Progenitor cell of endocrine pancreas (in vitro differentiated cells): ENCODE results near the gene ARRB1. TPM values are rescaled to one million over a fixed set of nuclear protein-coding genes. Genes with fewer than 3 reads are reported as not detected.
A peak's percentile ranks its signal among the peaks of the same experiment; 100 is the strongest.

Source experiments
- DNase-seq: peaks from one replicate; pipeline ENCODE4 v3.0.0; 2021; ENCODE audit warnings: low spot score; ENCODE audit not compliant: unreplicated experiment
- H3K27ac Mint-ChIP-seq: 2 replicates; pipeline ENCODE4 v1.8.0; 2021; ENCODE audit warnings: mild to moderate bottlenecking, moderate library complexity, mixed read lengths
- H3K27me3 Mint-ChIP-seq: 2 replicates; pipeline ENCODE4 v1.8.0; 2021; ENCODE audit warnings: mixed read lengths
- H3K36me3 Mint-ChIP-seq: 2 replicates; pipeline ENCODE4 v1.8.0; 2022; ENCODE audit warnings: mixed read lengths; ENCODE audit not compliant: insufficient read depth
- H3K4me1 Mint-ChIP-seq: 2 replicates; pipeline ENCODE4 v1.8.0; 2021; ENCODE audit warnings: low read depth, mixed read lengths
- H3K4me3 Mint-ChIP-seq: 2 replicates; pipeline ENCODE4 v1.8.0; 2021; ENCODE audit warnings: low read depth, mild to moderate bottlenecking, moderate library complexity, mixed read lengths
- H3K9me3 Mint-ChIP-seq: 2 replicates; pipeline ENCODE4 v1.8.0; 2021; ENCODE audit warnings: low read depth, mixed read lengths
- total RNA-seq: library from RNA; stranded (reverse); gene quantifications from 2 replicates; pipeline ENCODE4 v1.2.1, GENCODE V29; 2021
- TF ChIP-seq, protein P1 (sequence below): fragments of 200-600 bp; sonication (generic); IDR thresholded peaks from one replicate; pipeline ENCODE4 v1.5.0; 2021; ENCODE audit warnings: antibody characterized with exemption, mild to moderate bottlenecking; ENCODE audit not compliant: unreplicated experiment

ARRB1 gene
- total RNA-seq, 1 donor from 2014 or later, result 32.5 TPM

DNA sequence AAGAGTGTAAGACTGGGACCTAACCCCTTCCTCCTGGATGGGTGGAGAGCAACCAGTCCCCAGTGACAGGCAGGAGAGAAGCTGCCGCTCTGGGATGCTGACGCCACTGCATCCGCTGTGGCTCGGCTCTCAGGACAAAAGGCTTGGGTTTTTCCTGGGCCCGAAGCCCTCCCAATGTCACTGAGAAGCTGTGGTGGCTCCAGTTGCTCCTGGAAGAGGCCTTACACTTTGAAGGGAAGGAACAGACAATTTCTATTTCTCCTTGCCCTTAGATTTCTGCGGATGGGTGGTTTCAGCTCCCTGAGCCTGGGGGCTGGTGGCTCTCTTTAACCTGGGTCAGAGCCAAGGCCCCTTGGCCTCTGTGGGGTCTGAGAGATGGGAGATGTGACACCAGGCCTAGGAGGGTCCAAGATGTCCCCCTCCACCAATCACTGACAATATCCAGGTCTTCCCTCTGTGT, 89.5 kb downstream of the ARRB1 start:
- Mint-ChIP-seq H3K36me3 (no peaks in the 10 kb centered on the region), H3K4me1 (no peaks in the 10 kb centered on the region), H3K27ac (no peak overlapping the region), H3K4me3 (no peak overlapping the region), H3K27me3 (peaks cover 12% of the 10 kb centered on the region), H3K9me3 (no peaks in the 10 kb centered on the region)
- TF ChIP-seq, protein P1, sequence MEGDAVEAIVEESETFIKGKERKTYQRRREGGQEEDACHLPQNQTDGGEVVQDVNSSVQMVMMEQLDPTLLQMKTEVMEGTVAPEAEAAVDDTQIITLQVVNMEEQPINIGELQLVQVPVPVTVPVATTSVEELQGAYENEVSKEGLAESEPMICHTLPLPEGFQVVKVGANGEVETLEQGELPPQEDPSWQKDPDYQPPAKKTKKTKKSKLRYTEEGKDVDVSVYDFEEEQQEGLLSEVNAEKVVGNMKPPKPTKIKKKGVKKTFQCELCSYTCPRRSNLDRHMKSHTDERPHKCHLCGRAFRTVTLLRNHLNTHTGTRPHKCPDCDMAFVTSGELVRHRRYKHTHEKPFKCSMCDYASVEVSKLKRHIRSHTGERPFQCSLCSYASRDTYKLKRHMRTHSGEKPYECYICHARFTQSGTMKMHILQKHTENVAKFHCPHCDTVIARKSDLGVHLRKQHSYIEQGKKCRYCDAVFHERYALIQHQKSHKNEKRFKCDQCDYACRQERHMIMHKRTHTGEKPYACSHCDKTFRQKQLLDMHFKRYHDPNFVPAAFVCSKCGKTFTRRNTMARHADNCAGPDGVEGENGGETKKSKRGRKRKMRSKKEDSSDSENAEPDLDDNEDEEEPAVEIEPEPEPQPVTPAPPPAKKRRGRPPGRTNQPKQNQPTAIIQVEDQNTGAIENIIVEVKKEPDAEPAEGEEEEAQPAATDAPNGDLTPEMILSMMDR, result no peak
- no peak for DNase-seq

DNA sequence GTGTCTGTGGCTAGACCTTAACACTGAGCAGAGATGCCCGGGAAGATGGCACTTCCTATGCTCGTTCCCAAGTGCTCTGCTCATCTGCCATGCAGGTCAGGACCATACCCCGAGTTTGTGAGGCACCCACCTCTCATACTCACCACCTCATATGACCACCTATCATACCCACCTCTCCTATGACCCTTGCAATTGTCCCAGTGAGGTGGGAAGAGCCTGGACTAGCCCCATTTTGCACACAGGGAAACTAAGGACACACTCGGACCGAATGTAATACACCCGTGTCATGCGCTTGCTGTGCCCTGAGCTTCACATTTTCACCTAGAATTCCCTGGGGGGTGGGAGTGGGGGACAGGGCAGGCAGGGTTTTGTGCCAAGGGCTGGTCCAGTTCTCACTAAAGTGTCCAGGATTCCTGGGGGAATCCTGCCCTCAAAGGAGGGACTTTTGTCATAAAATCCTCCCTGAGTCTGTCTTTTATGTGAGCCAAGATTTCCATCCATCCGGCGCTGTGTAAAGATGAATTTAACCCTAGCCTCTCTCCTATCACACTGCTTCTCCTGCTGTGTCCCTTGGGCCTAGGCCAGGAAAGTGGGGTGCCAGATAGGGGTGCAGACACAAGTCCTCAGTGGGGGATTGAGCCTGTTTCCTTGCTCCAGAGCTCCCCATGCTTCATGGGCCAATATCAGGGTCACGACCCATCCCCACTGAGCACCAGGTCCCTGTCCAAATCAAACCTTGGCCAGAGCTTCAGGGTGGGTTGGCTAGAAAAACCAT, 90.9 kb downstream of the ARRB1 start:
- H3K27ac Mint-ChIP-seq, result no peak overlapping the region
- TF ChIP-seq, protein P1, result no peak
- H3K4me1 Mint-ChIP-seq, result no peaks in the 10 kb centered on the region
- no peaks in the 10 kb centered on the region for H3K9me3 Mint-ChIP-seq
- no peaks in the 10 kb centered on the region for H3K36me3 Mint-ChIP-seq
- no peak for DNase-seq
- H3K27me3 Mint-ChIP-seq, result peaks cover 15% of the 10 kb centered on the region
- H3K4me3 Mint-ChIP-seq, result no peak overlapping the region

DNA sequence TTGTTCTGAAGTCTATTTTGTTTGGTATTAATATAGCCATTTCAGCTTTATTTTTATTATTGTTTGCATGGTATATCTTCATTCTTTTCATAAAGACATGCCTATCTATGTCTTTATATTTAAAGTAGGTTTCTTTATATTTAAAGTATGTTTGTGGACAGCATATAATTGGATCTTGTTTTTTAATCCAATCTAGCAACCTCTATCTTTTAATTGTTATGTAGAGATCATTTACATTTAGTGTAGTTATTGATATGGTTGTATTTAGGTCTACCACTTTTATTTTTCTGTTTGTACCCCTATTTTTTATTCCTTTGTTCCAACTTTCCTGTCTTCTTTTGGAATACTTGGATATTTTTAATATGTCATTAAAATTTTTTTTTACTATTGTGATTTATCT, 97.1 kb downstream of the ARRB1 start:
- H3K4me1 Mint-ChIP-seq, result no peaks in the 10 kb centered on the region
- H3K27me3 Mint-ChIP-seq, result peaks cover 25% of the 10 kb centered on the region
- H3K36me3 Mint-ChIP-seq, result no peaks in the 10 kb centered on the region
- DNase-seq, result no peak
- no peak overlapping the region for H3K4me3 Mint-ChIP-seq
- TF ChIP-seq, protein P1, result no peak
- H3K27ac Mint-ChIP-seq, result no peak overlapping the region
- H3K9me3 Mint-ChIP-seq, result peaks cover 8% of the 10 kb centered on the region

DNA sequence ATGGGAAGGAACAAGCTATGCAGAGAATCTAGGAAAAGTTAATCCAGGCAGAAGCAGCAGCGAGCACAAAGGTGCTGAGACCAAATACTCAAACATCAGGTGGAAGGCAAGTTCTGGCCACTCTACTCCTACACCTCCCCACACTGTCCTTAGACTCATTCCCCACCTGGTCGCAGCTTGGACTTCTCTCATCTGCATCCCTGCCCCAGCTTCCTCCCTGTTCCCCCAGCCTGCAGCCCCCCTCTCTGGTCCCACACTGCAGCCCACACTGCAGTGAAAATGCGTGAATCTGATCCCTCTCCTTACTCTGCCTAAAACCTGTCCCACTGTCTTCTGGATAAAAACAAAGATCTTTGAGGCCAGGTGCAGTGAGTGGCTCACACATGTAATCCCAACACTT, 101.8 kb downstream of the ARRB1 start:
- Mint-ChIP-seq H3K4me3 (no peak overlapping the region), H3K27ac (no peak overlapping the region), H3K9me3 (peaks cover 8% of the 10 kb centered on the region), H3K36me3 (no peaks in the 10 kb centered on the region), H3K4me1 (no peaks in the 10 kb centered on the region), H3K27me3 (peaks cover 32% of the 10 kb centered on the region)
- TF ChIP-seq, protein P1, result no peak
- no peak for DNase-seq

DNA sequence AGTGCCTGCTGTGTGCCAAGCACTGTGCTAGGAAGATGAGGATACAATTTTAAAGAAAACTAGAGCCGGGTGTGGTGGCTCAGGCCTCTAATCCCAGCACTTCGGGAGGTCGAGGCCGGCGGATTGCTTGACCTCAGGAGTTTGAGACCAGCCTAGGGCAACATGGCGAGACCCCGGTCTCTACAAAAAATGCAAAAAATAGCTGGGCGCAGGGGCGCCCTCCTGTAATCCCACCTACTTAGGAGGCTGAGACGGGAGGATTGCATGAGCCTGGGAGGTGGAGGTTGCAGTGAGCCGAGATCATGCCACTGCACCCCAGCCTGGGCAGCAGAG, 102.6 kb downstream of the ARRB1 start:
- no peak overlapping the region for H3K4me3 Mint-ChIP-seq
- H3K27me3 Mint-ChIP-seq, result peaks cover 40% of the 10 kb centered on the region
- H3K27ac Mint-ChIP-seq, result no peak overlapping the region
- DNase-seq, result no peak
- TF ChIP-seq, protein P1, result peak; percentile 21
- no peaks in the 10 kb centered on the region for H3K4me1 Mint-ChIP-seq
- peaks cover 5% of the 10 kb centered on the region for H3K9me3 Mint-ChIP-seq
- no peaks in the 10 kb centered on the region for H3K36me3 Mint-ChIP-seq
